ENCODE results near the gene SSH2. TPM values are rescaled to one million over a fixed set of nuclear protein-coding genes. Genes with fewer than 3 reads are reported as not detected.

SSH2 gene
- total and polyA plus RNA-seq, 9 of the 15 experiments (the other 6 are each of a cell fraction or from before 2014, with no cell fraction given): 3.9 to 16.1 (median 10.2) TPM

DNA sequence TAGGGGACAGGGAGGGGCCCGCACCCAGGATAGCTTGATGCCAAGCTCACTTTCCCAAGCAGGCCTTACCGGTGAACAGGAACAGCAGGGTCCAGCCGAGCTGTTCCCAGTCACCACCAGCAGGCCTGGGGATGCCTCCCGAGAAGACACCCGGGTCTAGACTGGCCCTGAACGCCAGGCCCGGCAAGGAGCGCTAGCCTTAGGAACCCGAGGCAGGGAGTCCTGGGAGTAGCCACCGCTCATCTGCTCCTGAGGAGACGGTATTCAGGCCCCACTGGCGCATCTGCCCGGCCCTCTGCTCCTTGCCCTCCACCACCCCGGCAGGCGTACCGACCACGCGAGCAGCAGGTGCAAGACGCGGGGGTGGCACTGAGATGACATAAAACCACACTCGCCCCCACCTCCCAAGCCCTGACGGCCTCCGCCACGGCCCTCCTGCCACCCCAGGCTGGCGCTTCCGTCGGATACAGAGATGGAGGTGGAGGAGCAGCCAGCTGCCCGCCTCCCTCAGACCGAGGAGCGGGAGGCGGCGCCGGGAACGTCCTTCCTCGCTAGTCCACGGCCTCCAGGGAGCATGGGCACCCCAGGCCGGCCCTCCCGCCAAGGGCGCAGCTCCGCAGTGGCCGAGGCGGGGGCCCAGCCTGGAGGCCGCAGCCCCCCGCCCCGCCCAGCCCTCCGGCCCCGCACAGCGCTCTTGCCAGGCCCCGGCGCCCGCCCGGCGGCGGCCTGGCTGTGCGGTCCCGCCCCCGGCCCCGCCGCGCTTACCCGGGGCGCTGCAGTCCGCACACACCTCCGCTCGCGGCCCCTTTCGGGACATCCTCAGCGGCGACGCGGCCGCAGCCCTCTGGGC lies 341.2 kb downstream of the SSH2 start (continued):
- TF ChIP-seq FOXP1 (CRISPR knock-in tag; IDR thresholded peaks at IDR 0.05): no peak
- 0 out of 2 replicates have a peak, but pooled peaks have one; percentile 27 for TF ChIP-seq RB1 (IDR thresholded peaks at IDR 0.05; ENCODE audit: low read depth)
- no peak for TF ChIP-seq HMGN3 (IDR thresholded peaks at IDR 0.05; ENCODE audit: borderline replicate concordance, extremely low read depth, insufficient read length, low read depth, low read length)
- no peak for TF ChIP-seq ZC3H11A (IDR thresholded peaks at IDR 0.05; ENCODE audit: low read depth, low read length)

DNA sequence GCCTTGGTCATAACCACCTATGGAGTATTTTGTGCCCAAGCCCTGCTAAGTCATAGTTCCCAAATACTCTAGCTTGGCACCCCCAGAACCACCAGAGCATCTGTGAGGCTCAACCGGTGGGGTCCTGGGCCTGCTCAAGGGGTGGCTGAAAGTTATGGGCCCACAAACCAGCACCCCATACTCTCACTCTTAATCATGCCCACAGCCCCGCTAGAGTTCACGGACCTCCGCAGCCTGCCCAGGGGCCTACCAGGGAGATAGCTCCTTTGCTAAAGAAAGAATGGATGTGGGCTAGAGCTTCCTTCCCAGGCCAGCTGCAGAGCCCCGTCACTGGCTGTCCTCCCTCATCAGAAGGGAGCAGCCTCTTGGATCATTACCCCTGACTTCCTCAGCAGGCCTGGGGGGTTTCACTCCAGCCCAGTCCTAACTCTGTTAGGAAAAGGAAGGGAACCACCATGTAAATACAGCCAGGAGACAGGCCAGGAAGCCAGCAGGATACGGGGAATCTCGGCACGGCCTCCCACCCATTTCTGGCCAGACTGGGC lies 341.9 kb downstream of the SSH2 start:
- peak overlapping the region; percentile 45 to 92 for H3K9ac ChIP-seq (ENCODE audit: insufficient read depth in 1 of 2, low read depth in 2 of 2, low read length in 2 of 2)
- H3K27ac ChIP-seq (ENCODE audit: extremely low read depth, low read depth, low read length): no peak overlapping the region
- H4K20me1 ChIP-seq (replicated peaks; ENCODE audit: control insufficient read depth, insufficient read depth, low read length): no peaks in the 10 kb centered on the region; the same call in 1 of the 2 replicates
- no peaks in the 10 kb centered on the region for H3K36me3 ChIP-seq (ENCODE audit: control insufficient read depth, insufficient read depth, low read length)
- in situ Hi-C loops (cut with MboI) (no loop called here), intact Hi-C loops (cut with micrococcal nuclease) (no loop called here)
- 66% methylated on average over 8 of the region's 8 CpGs for WGBS (ENCODE audit: insufficient coverage, low coverage, missing lambda C conversion rate)
- no peaks in the 10 kb centered on the region for H3K27me3 ChIP-seq (ENCODE audit: control insufficient read depth in 2 of 2, insufficient read depth in 2 of 2, low read length in 2 of 2)
- peaks cover 40 to 72% of the 10 kb centered on the region in 2 experiments for H3K4me1 ChIP-seq (replicated peaks in 1 of 2; ENCODE audit: control insufficient read depth in 2 of 2, insufficient read depth in 2 of 2, low read length in 2 of 2)
- H3K9me3 ChIP-seq (replicated peaks; ENCODE audit: control insufficient read depth, insufficient read depth, low read depth, low read length): no peaks in the 10 kb centered on the region
- no TSS peak for BruUV-seq (replicated peaks)
- H2AFZ ChIP-seq (ENCODE audit: low read depth, low read length): peak overlapping the region; percentile 7; the same call in 1 of the 2 replicates
- peaks cover 24% of the 10 kb centered on the region for H3K79me2 ChIP-seq (ENCODE audit: control insufficient read depth, insufficient read depth, low read length)
- FAIRE-seq: no peak
- ChIA-PET POLR2A (interaction anchor here (0.8 to 3.8 kb wide), 4 partner anchors 11 to 52 kb away, joined by 3 to 25 read pairs (median 4); no protein-coding TSS in a partner anchor), CTCF (ENCODE audit: low intra/inter-chr PET ratio) (no interaction called here)
- H3K4me2 ChIP-seq (ENCODE audit: insufficient read depth, low read length): peak overlapping the region; percentile 86
- peaks cover 2% of the 10 kb centered on the region for H3K9me1 ChIP-seq (ENCODE audit: control insufficient read depth, insufficient read depth, low read length)
- no peak for DNase-seq (ENCODE audit: extremely low read depth in 1 of 4, low spot score in 3 of 4)
- peak overlapping the region; percentile 56 for H3K4me3 ChIP-seq
- ATAC-seq: no peak
- TF ChIP-seq, protein P1, sequence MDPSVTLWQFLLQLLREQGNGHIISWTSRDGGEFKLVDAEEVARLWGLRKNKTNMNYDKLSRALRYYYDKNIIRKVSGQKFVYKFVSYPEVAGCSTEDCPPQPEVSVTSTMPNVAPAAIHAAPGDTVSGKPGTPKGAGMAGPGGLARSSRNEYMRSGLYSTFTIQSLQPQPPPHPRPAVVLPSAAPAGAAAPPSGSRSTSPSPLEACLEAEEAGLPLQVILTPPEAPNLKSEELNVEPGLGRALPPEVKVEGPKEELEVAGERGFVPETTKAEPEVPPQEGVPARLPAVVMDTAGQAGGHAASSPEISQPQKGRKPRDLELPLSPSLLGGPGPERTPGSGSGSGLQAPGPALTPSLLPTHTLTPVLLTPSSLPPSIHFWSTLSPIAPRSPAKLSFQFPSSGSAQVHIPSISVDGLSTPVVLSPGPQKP (CRISPR knock-in tag; IDR thresholded peaks at IDR 0.05): no peak
- TF ChIP-seq TAF1 (IDR thresholded peaks at IDR 0.05; ENCODE audit: control insufficient read depth, extremely low read depth, insufficient read depth, low read length, severe bottlenecking) (no peak), MAFF (IDR thresholded peaks at IDR 0.05; ENCODE audit: low read length) (no peak), ZBTB1 (CRISPR knock-in tag; IDR thresholded peaks at IDR 0.05; ENCODE audit: borderline replicate concordance, low read depth) (no peak), KHSRP (IDR thresholded peaks at IDR 0.05) (no peak), BDP1 (IDR thresholded peaks at IDR 0.05; ENCODE audit: insufficient read depth, insufficient read length) (no peak), ZNF589 (CRISPR knock-in tag; IDR thresholded peaks at IDR 0.05; ENCODE audit: low read depth) (no peak), OTX1 (CRISPR knock-in tag; IDR thresholded peaks at IDR 0.05) (no peak), ASH1L (IDR thresholded peaks at IDR 0.05; ENCODE audit: borderline replicate concordance, low read depth, partially characterized antibody) (no peak)
- TF ChIP-seq, protein P2, sequence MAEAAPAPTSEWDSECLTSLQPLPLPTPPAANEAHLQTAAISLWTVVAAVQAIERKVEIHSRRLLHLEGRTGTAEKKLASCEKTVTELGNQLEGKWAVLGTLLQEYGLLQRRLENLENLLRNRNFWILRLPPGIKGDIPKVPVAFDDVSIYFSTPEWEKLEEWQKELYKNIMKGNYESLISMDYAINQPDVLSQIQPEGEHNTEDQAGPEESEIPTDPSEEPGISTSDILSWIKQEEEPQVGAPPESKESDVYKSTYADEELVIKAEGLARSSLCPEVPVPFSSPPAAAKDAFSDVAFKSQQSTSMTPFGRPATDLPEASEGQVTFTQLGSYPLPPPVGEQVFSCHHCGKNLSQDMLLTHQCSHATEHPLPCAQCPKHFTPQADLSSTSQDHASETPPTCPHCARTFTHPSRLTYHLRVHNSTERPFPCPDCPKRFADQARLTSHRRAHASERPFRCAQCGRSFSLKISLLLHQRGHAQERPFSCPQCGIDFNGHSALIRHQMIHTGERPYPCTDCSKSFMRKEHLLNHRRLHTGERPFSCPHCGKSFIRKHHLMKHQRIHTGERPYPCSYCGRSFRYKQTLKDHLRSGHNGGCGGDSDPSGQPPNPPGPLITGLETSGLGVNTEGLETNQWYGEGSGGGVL (CRISPR knock-in tag; IDR thresholded peaks at IDR 0.05): no peak
